Smooth muscle cell (in vitro differentiated cells): ENCODE data around the gene TUBGCP2. TPM values are rescaled to one million over a fixed set of nuclear protein-coding genes. Genes with fewer than 3 reads are reported as not detected.

Experiments
- DNase-seq: peaks from one replicate; lab custom pipeline; 2025; ENCODE audit not compliant: unreplicated experiment; lab: John Stamatoyannopoulos, UW
- H2AFZ ChIP-seq: fragments of 200-600 bp; sonication (generic); 2 replicates; pipeline ENCODE4 v1.6.0; 2016; ENCODE audit warnings: antibody characterized with exemption, low read depth, mild to moderate bottlenecking
- H3F3A ChIP-seq: fragments of 200-600 bp; sonication (generic); 2 replicates; pipeline ENCODE4 v1.6.0; 2017; ENCODE audit warnings: antibody characterized with exemption, low read depth
- H3K27ac ChIP-seq: fragments of 200-600 bp; sonication (generic); 2 replicates; pipeline ENCODE4 v1.5.1; 2016; ENCODE audit warnings: low read depth, mild to moderate bottlenecking
- H3K27me3 ChIP-seq: fragments of 200-600 bp; sonication (generic); 2 replicates; pipeline ENCODE4 v1.6.1; 2016; ENCODE audit warnings: low read depth, mild to moderate bottlenecking
- H3K36me3 ChIP-seq: fragments of 200-600 bp; sonication (generic); 2 replicates; pipeline ENCODE4 v1.5.1; 2016; ENCODE audit warnings: low read depth
- H3K4me1 ChIP-seq: fragments of 200-600 bp; sonication (generic); 2 replicates; pipeline ENCODE4 v1.5.1; 2016; ENCODE audit warnings: low read depth
- H3K4me2 ChIP-seq: fragments of 200-600 bp; sonication (generic); 2 replicates; pipeline ENCODE4 v1.6.0; 2016; ENCODE audit warnings: mild to moderate bottlenecking
- H3K4me3 ChIP-seq: fragments of 200-600 bp; sonication (generic); 2 replicates; pipeline ENCODE4 v1.5.1; 2016; ENCODE audit warnings: mild to moderate bottlenecking
- H3K79me2 ChIP-seq: fragments of 200-600 bp; sonication (generic); 2 replicates; pipeline ENCODE4 v1.6.0; 2016; ENCODE audit warnings: low read depth, mild to moderate bottlenecking
- H3K9ac ChIP-seq: fragments of 200-600 bp; sonication (generic); 2 replicates; pipeline ENCODE4 v1.6.0; 2016; ENCODE audit warnings: low read depth
- H3K9me3 ChIP-seq: fragments of 200-600 bp; sonication (generic); replicated peaks from 2 replicates; pipeline ENCODE4 v1.5.1; 2016; ENCODE audit warnings: low read depth
- H4K20me1 ChIP-seq: fragments of 200-600 bp; sonication (generic); 2 replicates; pipeline ENCODE4 v1.6.0; 2016; ENCODE audit warnings: low read depth
- WGBS: methylation state at CpG from one replicate; pipeline ENCODE4 v1.1.7; 2016; ENCODE audit warnings: low lambda C conversion rate; 5-methylcytosine and 5-hydroxymethylcytosine counted together
- polyA plus RNA-seq: library from polyadenylated mRNA; unstranded; fragments of >200 nt; fragmentation: Nextera tagmentation; extraction: Ambion mirVana; gene quantifications from 2 replicates; pipeline ENCODE4 v1.2.1, GENCODE V29; 2016
- total RNA-seq: library from RNA; depleted of rRNA; stranded (reverse); fragments of >200 nt; gene quantifications from 2 replicates; pipeline ENCODE4 v1.2.3, GENCODE V29; 2014
- TF ChIP-seq, protein P1 (sequence below): fragments of 200-600 bp; sonication (generic); IDR thresholded peaks from 2 replicates; pipeline ENCODE4 v1.5.1; 2017; ENCODE audit warnings: borderline replicate concordance, mild to moderate bottlenecking, antibody characterized with exemption; ENCODE audit not compliant: insufficient read depth, poor library complexity, severe bottlenecking

The TUBGCP2 gene
- total and polyA plus RNA-seq, 2 experiments from 2014 or later = 39.5 to 40.5 TPM

DNA sequence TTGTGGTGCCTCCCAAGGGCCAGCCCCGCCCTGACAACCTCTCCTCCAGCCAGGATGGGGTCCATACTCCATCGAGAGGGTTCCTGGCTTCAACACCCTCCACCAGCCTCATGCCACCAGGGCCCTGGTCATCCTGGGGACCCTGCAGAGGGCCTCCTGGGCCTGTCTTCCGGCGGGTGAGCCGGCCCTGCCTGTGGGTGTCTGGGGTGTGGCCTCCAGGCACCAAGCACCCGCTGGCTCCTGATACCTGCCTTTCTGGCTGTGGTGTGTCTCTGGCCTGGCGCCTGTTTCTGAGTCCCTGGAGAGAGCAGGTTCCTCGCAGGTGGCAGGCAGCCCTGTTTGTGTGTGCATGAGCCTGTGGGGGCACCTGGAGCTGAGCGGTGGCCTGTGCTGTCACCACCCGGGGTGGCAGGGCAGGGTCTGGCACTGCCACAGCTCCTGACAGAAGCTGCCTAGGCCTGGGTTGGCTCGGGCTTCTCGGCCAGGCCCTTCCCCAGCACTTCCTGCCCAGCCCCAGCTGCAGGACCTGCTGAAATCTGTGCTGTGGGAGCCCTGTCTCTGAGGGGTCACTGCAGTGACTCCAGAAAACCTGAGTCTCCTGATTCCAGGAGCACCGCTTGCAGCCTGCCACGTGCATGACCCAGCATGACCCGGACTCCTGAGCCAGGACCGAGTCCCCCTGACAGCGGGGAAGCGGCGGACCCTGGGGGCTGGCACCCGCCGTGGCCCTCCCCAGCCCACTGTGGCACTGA, 50.4 kb downstream of the TUBGCP2 start:
- Histone ChIP-seq H3F3A (no peaks in the 10 kb centered on the region), H3K9me3 (no peaks in the 10 kb centered on the region), H3K4me3 (no peak overlapping the region), H3K4me1 (peaks cover 24% of the 10 kb centered on the region), H3K27ac (peak overlapping the region; percentile 88), H3K4me2 (peak overlapping the region; percentile 79), H3K9ac (peak overlapping the region; percentile 53), H3K36me3 (no peaks in the 10 kb centered on the region), H4K20me1 (no peaks in the 10 kb centered on the region), H3K27me3 (no peaks in the 10 kb centered on the region), H2AFZ (no peak overlapping the region), H3K79me2 (no peaks in the 10 kb centered on the region)
- TF ChIP-seq, protein P1, sequence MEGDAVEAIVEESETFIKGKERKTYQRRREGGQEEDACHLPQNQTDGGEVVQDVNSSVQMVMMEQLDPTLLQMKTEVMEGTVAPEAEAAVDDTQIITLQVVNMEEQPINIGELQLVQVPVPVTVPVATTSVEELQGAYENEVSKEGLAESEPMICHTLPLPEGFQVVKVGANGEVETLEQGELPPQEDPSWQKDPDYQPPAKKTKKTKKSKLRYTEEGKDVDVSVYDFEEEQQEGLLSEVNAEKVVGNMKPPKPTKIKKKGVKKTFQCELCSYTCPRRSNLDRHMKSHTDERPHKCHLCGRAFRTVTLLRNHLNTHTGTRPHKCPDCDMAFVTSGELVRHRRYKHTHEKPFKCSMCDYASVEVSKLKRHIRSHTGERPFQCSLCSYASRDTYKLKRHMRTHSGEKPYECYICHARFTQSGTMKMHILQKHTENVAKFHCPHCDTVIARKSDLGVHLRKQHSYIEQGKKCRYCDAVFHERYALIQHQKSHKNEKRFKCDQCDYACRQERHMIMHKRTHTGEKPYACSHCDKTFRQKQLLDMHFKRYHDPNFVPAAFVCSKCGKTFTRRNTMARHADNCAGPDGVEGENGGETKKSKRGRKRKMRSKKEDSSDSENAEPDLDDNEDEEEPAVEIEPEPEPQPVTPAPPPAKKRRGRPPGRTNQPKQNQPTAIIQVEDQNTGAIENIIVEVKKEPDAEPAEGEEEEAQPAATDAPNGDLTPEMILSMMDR = no peak
- DNase-seq = no peak
- 83% methylated on average over 21 of the region's 21 CpGs for WGBS

GRCh38 chr10:133257489-133258065, 51.1 kb downstream of the TUBGCP2 start:
- peaks cover 22% of the 10 kb centered on the region for H3K4me1 ChIP-seq
- WGBS = 11% methylated on average over 27 of the region's 27 CpGs
- H3K36me3 ChIP-seq = no peaks in the 10 kb centered on the region
- H3K4me2 ChIP-seq = peak overlapping the region; percentile 78
- H3K27me3 ChIP-seq = no peaks in the 10 kb centered on the region
- H3K79me2 ChIP-seq = no peaks in the 10 kb centered on the region
- H3K27ac ChIP-seq = no peak overlapping the region
- TF ChIP-seq, protein P1 = peak; percentile 8
- H2AFZ ChIP-seq = no peak overlapping the region
- no peaks in the 10 kb centered on the region for H3F3A ChIP-seq
- H3K4me3 ChIP-seq = peak overlapping the region; percentile 27
- no peaks in the 10 kb centered on the region for H3K9me3 ChIP-seq
- no peak overlapping the region for H3K9ac ChIP-seq
- H4K20me1 ChIP-seq = no peaks in the 10 kb centered on the region
- DNase-seq = no peak

- Histone ChIP-seq H3K79me2 (no peaks in the 10 kb centered on the region), H3K9me3 (no peaks in the 10 kb centered on the region), H3K9ac (no peak overlapping the region), H3K4me2 (no peak overlapping the region), H3K4me1 (peaks cover 14% of the 10 kb centered on the region), H3K27me3 (no peaks in the 10 kb centered on the region), H3K36me3 (no peaks in the 10 kb centered on the region), H2AFZ (no peak overlapping the region), H3F3A (no peaks in the 10 kb centered on the region), H3K4me3 (no peak overlapping the region), H4K20me1 (no peaks in the 10 kb centered on the region), H3K27ac (no peak overlapping the region)
- DNase-seq = no peak
- 98% methylated on average over 15 of the region's 15 CpGs for WGBS
- TF ChIP-seq, protein P1 = no peak
These were observed 53.3 kb downstream of the TUBGCP2 start for GRCh38 chr10:133255323-133255722.
